ENCODE data around the gene HIVEP1.
"Not testable (repeated sequence)": the region's sequence is repeated elsewhere in the genome, so short reads cannot be mapped to it uniquely, and the experiment has no call there.

The HIVEP1 gene

DNA sequence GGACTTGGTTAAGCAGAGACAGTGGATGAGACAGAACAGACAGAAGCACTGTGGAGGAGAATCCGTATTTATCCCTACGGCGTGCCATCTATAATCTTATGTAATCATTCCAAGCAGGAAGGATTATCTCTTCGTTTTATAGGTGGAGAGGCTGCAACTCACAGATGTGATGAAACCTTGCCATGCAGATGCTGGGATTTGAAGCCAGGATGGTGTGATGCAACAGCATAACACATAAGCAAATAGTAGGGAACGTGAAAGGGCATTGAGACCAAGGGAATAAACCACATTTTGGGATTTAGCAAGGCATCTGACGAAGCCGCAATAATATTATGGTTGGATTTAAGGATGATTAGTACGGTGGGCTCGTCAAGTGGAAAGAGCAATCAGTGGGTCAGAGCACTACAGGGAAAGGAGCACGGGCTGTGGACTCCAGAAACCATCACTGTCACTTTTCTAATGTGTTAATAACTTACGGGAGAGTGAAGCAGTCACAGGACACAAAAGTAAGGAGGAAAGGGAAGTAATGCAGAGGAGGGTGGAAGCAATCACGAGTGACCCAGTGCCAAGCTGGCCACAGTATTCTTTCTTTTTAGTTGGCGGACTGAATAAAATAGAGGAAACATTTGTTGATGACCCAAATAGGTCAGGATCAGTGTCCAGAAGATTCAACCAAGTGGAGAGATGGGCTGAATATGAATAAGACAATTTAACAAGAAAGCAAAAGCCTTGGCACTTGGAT is 158.4 kb downstream of the HIVEP1 start:
- no peaks in the 10 kb centered on the region for H4K20me1 ChIP-seq
- H3K4me1 ChIP-seq = no peaks in the 10 kb centered on the region
- no peak overlapping the region for H3K27ac ChIP-seq
- no peak overlapping the region for H3K4me2 ChIP-seq
- no peak overlapping the region for H3K9ac ChIP-seq
- no peaks in the 10 kb centered on the region for H3K27me3 ChIP-seq
- no peaks in the 10 kb centered on the region for H3K36me3 ChIP-seq
- no peak for TF ChIP-seq Cebpa-rat (IDR thresholded peaks at IDR 0.05)
- no peak overlapping the region for H3K4me3 ChIP-seq
- H3K9me3 ChIP-seq = no peaks in the 10 kb centered on the region

DNA sequence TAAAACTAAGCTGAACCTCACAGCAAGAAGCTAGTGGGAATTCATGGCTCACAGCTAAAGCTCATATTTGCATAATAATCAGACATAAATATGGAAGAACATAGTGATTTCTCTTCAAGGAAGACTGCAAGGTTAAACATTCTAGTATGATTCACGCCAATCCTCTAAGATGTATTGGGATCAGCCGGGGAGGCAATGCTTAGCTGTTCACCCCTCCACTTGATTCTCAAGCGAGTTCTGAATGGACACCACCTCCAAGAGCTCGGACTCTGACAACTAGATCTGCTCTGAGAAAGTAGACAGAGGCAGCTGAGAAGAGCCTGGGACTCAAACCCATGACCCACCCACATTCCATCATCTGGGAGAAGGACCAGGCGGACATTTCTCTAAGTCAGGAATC is 159.6 kb downstream of the HIVEP1 start:
- Histone ChIP-seq H3K4me3 (no peak overlapping the region), H3K27me3 (no peaks in the 10 kb centered on the region), H3K9me3 (no peaks in the 10 kb centered on the region), H3K27ac (no peak overlapping the region), H3K9ac (no peak overlapping the region), H3K4me2 (no peak overlapping the region), H3K36me3 (no peaks in the 10 kb centered on the region), H4K20me1 (no peaks in the 10 kb centered on the region), H3K4me1 (no peaks in the 10 kb centered on the region)
- no peak for TF ChIP-seq Cebpa-rat (IDR thresholded peaks at IDR 0.05)

DNA sequence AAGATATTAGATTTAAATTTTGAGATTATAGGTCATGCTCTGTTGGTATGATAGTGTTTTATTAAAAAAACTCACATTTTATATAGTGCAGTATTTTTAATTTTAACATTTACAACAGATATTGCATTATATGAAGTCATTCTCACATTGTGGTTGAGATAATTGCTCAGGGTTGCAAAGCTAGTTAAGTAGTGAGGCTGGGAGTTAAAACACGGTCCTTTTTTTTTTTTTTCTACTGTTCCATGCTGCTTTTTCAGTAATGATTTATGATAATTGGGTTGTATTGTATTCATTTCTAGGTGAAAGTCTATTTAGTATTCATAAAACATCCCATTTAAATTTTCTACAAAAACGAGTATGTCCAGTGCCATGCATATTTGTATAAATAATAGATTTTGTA is 160.5 kb downstream of the HIVEP1 start:
- Histone ChIP-seq H3K4me3 (no peak overlapping the region), H3K27ac (no peak overlapping the region), H3K36me3 (no peaks in the 10 kb centered on the region), H3K4me1 (no peaks in the 10 kb centered on the region), H3K9me3 (no peaks in the 10 kb centered on the region), H3K9ac (no peak overlapping the region), H3K27me3 (no peaks in the 10 kb centered on the region), H4K20me1 (no peaks in the 10 kb centered on the region), H3K4me2 (no peak overlapping the region)
- no peak for TF ChIP-seq Cebpa-rat (IDR thresholded peaks at IDR 0.05)

DNA sequence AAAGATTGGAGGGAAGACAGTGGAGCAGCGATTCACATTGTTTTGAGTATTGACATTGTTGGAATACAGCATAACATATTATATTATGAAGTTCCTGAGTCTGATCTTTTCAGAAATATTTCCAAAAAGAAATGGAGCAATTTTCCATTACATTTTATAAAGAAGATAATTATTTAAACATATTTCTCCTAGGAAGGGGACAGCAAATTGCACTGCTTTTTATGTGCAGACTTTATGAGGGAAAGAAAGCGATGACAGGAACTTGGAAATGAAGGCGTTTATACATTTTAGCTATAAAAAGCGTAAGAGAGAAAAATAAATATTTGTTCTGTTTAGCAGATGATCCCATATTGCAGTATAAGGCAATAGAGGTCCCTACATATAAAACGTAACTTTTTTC is 161.1 kb downstream of the HIVEP1 start:
- no peak for TF ChIP-seq Cebpa-rat (IDR thresholded peaks at IDR 0.05)
- Histone ChIP-seq H3K4me3 (no peak overlapping the region), H3K4me2 (no peak overlapping the region), H4K20me1 (no peaks in the 10 kb centered on the region), H3K27me3 (no peaks in the 10 kb centered on the region), H3K36me3 (no peaks in the 10 kb centered on the region), H3K27ac (no peak overlapping the region), H3K4me1 (no peaks in the 10 kb centered on the region), H3K9me3 (no peaks in the 10 kb centered on the region), H3K9ac (no peak overlapping the region)

DNA sequence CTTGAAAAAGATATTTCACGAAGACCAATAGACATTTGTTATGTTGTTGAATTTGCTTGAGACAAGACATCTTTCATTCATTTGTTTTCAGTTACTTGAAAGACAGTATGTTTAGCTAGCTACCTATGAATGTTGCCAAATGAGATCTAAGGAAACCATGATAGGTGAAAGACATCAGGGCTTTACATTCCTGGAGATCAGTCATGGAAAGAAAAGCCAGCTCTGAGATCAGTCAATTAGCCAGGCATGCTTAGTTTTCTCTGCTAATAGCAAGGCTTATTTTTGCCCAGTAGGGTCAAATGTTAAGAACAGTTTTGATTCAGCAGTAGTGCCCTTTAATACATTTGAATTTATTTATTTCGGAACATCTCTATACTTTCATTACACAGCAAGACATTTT is 161.5 kb downstream of the HIVEP1 start:
- Histone ChIP-seq H3K9ac (no peak overlapping the region), H3K27me3 (no peaks in the 10 kb centered on the region), H3K4me1 (no peaks in the 10 kb centered on the region), H3K9me3 (no peaks in the 10 kb centered on the region), H3K4me2 (no peak overlapping the region), H3K36me3 (no peaks in the 10 kb centered on the region), H3K27ac (no peak overlapping the region), H3K4me3 (no peak overlapping the region), H4K20me1 (no peaks in the 10 kb centered on the region)
- TF ChIP-seq Cebpa-rat (IDR thresholded peaks at IDR 0.05) = no peak

DNA sequence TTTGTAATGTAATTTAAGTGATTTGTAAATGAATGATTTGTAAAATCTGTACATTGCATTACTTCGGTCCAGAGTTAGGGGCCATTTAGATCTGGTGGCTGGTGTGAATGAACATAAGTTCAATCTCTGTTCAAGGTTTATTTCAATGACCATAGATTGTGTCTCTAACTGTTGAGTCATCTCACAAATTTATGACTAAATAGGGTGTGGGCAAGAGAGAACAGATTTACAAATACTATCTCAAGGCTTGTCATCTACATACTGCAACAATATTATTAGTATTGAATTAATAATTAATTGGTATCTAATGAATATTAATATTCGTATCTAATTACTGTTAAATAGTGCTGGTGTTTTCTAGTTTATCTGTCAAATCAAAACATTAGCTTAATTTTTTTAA is 162.8 kb downstream of the HIVEP1 start:
- no peaks in the 10 kb centered on the region for H3K36me3 ChIP-seq
- H3K27me3 ChIP-seq = no peaks in the 10 kb centered on the region
- no peak for TF ChIP-seq Cebpa-rat (IDR thresholded peaks at IDR 0.05)
- no peak overlapping the region for H3K27ac ChIP-seq
- no peak overlapping the region for H3K4me3 ChIP-seq
- no peaks in the 10 kb centered on the region for H3K4me1 ChIP-seq
- H3K9me3 ChIP-seq = no peaks in the 10 kb centered on the region
- no peak overlapping the region for H3K4me2 ChIP-seq
- H3K9ac ChIP-seq = no peak overlapping the region
- no peaks in the 10 kb centered on the region for H4K20me1 ChIP-seq

DNA sequence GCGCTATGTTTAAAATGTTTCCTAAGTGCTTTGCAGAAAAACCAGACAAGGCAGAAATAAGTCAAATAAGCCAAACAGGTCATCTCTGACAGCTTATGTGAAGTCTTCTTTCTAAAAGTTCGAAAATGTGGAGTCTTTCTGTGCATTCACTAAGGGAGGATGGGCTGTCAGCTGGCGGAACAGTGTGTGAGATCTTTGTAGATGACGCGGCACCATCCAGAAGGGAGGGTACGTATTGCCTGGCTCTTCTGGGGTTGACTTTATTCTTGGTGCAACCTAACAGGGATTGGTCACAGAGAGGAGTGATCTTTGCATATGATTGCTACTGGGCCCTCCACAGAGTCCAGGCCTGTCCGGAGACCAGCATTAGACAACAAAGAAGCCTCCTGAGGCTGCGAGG is 163.5 kb downstream of the HIVEP1 start:
- Histone ChIP-seq H3K27ac (no peak overlapping the region), H3K4me1 (no peaks in the 10 kb centered on the region), H3K36me3 (no peaks in the 10 kb centered on the region), H3K27me3 (no peaks in the 10 kb centered on the region), H3K9ac (no peak overlapping the region), H3K4me2 (no peak overlapping the region), H3K4me3 (no peak overlapping the region), H4K20me1 (no peaks in the 10 kb centered on the region), H3K9me3 (no peaks in the 10 kb centered on the region)
- no peak for TF ChIP-seq Cebpa-rat (IDR thresholded peaks at IDR 0.05)

DNA sequence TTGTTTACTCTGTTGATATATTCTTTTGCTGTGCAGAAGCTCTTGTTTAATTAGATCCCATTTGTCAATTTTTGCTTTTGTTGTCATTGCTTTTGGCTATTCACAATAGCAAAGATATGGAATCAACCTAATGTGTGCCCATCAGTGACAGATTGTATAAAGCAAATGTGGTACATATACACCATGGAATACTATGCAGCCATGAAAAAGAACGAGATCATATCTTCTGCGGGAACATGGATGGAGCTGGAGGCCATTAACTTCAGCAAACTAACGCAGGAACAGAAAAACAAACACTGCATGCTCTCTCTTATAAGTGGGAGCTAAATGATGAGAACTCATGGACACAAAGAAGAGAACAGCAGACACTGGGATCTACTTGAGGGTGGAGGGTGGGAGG is 164.7 kb downstream of the HIVEP1 start:
- H3K9ac ChIP-seq, H4K20me1 ChIP-seq, H3K9me3 ChIP-seq, H3K27ac ChIP-seq, H3K4me1 ChIP-seq, H3K36me3 ChIP-seq, H3K4me3 ChIP-seq, H3K27me3 ChIP-seq, H3K4me2 ChIP-seq: not testable (repeated sequence)

DNA sequence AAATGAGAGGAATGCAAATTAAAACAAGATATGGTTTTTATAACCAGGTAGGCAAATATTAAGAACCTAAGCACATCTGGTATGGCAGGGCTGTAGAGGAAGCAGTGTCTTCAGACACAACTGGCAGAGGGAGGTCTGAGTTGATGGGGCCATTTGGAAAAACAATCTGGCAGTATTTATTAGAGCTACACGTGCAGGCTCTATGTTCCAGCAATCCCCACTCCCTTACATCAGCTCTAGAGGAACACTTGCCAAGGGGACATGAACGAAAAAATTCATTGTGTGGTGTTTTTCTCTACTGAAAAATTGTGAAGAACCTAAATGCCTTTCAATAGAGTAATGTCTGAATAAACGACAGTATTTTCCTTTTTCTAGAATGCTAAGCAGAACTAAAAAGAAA is 166.4 kb downstream of the HIVEP1 start:
- Histone ChIP-seq H3K9ac (no peak overlapping the region), H3K36me3 (no peaks in the 10 kb centered on the region), H3K4me3 (no peak overlapping the region), H4K20me1 (no peaks in the 10 kb centered on the region), H3K4me1 (no peaks in the 10 kb centered on the region), H3K9me3 (no peaks in the 10 kb centered on the region), H3K27me3 (no peaks in the 10 kb centered on the region), H3K4me2 (no peak overlapping the region), H3K27ac (no peak overlapping the region)
- no peak for TF ChIP-seq Cebpa-rat (IDR thresholded peaks at IDR 0.05)

DNA sequence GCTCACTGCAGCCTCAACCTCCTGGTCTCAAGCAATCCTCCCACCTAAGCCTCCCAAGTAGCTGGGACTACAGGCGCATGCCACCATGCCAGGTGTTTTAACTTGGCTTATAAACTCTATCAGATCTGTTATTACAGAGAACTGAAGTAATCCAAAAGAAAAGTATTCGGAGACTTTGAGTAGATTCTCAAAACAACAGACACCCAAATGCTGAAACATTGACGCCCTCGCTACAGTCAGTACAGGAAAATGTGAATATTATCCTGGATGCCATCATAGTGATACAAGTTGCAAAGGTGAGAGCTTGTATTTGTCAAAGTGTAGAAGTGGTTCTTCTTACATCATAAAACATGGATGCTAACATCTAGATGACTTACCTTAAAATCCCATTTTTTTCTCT is 169.4 kb downstream of the HIVEP1 start:
- no peaks in the 10 kb centered on the region for H3K27me3 ChIP-seq
- H3K4me2 ChIP-seq = no peak overlapping the region
- H4K20me1 ChIP-seq = no peaks in the 10 kb centered on the region
- no peaks in the 10 kb centered on the region for H3K36me3 ChIP-seq
- H3K27ac ChIP-seq = no peak overlapping the region
- TF ChIP-seq Cebpa-rat (IDR thresholded peaks at IDR 0.05) = no peak
- H3K9me3 ChIP-seq = no peaks in the 10 kb centered on the region
- no peaks in the 10 kb centered on the region for H3K4me1 ChIP-seq
- no peak overlapping the region for H3K9ac ChIP-seq
- no peak overlapping the region for H3K4me3 ChIP-seq

DNA sequence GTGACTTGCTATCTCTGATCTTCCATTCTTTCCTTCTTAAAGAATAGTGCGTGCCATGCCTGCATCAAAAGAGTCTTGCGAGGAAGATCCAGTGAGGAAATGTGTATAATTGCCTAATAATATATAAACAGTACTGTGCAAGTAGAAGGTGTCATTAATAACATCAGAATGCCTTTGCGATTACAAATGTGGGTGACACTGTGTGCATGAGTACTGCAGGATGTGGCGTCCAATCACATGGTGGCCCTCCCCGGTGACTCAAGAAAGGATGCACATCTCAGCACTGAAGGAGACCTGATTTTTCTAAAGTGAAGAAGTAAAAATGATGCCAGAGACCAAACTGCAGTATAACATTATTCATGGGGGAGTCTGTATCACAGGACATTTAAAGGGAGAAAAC is 170.6 kb downstream of the HIVEP1 start:
- Histone ChIP-seq H3K4me3 (no peak overlapping the region), H3K4me1 (no peaks in the 10 kb centered on the region), H3K36me3 (no peaks in the 10 kb centered on the region), H4K20me1 (no peaks in the 10 kb centered on the region), H3K9me3 (no peaks in the 10 kb centered on the region), H3K9ac (no peak overlapping the region), H3K27ac (no peak overlapping the region), H3K4me2 (no peak overlapping the region), H3K27me3 (no peaks in the 10 kb centered on the region)
- TF ChIP-seq Cebpa-rat (IDR thresholded peaks at IDR 0.05) = no peak

All from BLaER1 (cell line).